Fibroblast of lung (primary cell): ENCODE measurements around the gene CHGA. TPM values are rescaled to one million over a fixed set of nuclear protein-coding genes. Genes with fewer than 3 reads are reported as not detected.

Experiments used
- DNase-seq, 2 donors: peaks; one replicate each; pipeline versions ENCODE4 v3.0.0 to v3.0.0-alpha.2; 2010; ENCODE audit warnings: low read depth in 2 of 2
- H2AFZ ChIP-seq: 2 replicates; pipeline ENCODE4 v1.5.1; 2012; ENCODE audit warnings: low read length, control low read depth, inconsistent platforms
- H3K27ac ChIP-seq: 2 replicates; pipeline ENCODE4 v1.5.1; 2011; ENCODE audit warnings: low read length, control low read depth; ENCODE audit not compliant: insufficient read depth
- H3K27me3 ChIP-seq: 2 replicates; pipeline ENCODE4 v1.5.1; 2011; ENCODE audit warnings: mild to moderate bottlenecking, low read length; ENCODE audit not compliant: control insufficient read depth, insufficient read depth
- H3K36me3 ChIP-seq: 2 replicates; pipeline ENCODE4 v1.5.1; 2011; ENCODE audit warnings: low read length; ENCODE audit not compliant: control insufficient read depth, insufficient read depth
- H3K4me1 ChIP-seq: 2 replicates; pipeline ENCODE4 v1.5.1; 2011; ENCODE audit warnings: low read length; ENCODE audit not compliant: control insufficient read depth, insufficient read depth; ENCODE audit errors: extremely low read depth
- H3K4me2 ChIP-seq: 2 replicates; pipeline ENCODE4 v1.5.1; 2011; ENCODE audit warnings: low read length, control low read depth; ENCODE audit not compliant: insufficient read depth; ENCODE audit errors: extremely low read depth
- H3K4me3 ChIP-seq, 4 experiments: fragments of 200-600 bp in 1 of 4; sonication (generic) in 1 of 4; replicated peaks in 1 of 4; 2 replicates each; pipeline ENCODE4 v1.5.1; 2011 to 2016; ENCODE audit warnings: low read length in 4 of 4, low read depth in 3 of 4, mild to moderate bottlenecking in 3 of 4, control low read depth in 2 of 4, inconsistent platforms in 1 of 4, mixed read lengths in 1 of 4; ENCODE audit not compliant: insufficient read depth in 1 of 4; ENCODE audit errors: control extremely low read depth in 1 of 4
- H3K79me2 ChIP-seq: 2 replicates; pipeline ENCODE4 v1.5.1; 2012; ENCODE audit warnings: mild to moderate bottlenecking, low read length, inconsistent platforms; ENCODE audit not compliant: control insufficient read depth, insufficient read depth
- H3K9ac ChIP-seq: 2 replicates; pipeline ENCODE4 v1.5.1; 2011; ENCODE audit warnings: mild to moderate bottlenecking, low read length, control low read depth; ENCODE audit not compliant: insufficient read depth
- H3K9me3 ChIP-seq: 2 replicates; pipeline ENCODE4 v1.5.1; 2012; ENCODE audit warnings: low read depth, low read length; ENCODE audit not compliant: control insufficient read depth, insufficient read depth
- H4K20me1 ChIP-seq: 2 replicates; pipeline ENCODE4 v1.5.1; 2011; ENCODE audit warnings: low read length; ENCODE audit not compliant: control insufficient read depth, insufficient read depth; ENCODE audit errors: extremely low read depth
- CTCF ChIP-seq, 2 donors: IDR thresholded peaks in 1 of 2; conservative IDR thresholded peaks in 1 of 2; 1 replicate in 1 of 2; 2 replicates in 1 of 2; pipeline ENCODE4 v1.5.1; 2011 to 2012; ENCODE audit warnings: low read length in 2 of 2, control low read depth in 1 of 2, inconsistent platforms in 1 of 2, low read depth in 1 of 2, mild to moderate bottlenecking in 1 of 2
- EZH2 ChIP-seq: IDR thresholded peaks from 2 replicates; pipeline ENCODE4 v1.5.1; 2012; ENCODE audit warnings: low read length, control low read depth, mild to moderate bottlenecking; ENCODE audit errors: missing control alignments
- polyA plus RNA-seq, 2 donors: library from polyadenylated mRNA; depleted of rRNA in 1 of 2; stranded (reverse) in 1 of 2; unstranded in 1 of 2; fragments of >200 nt; gene quantifications; 2 replicates each; pipeline ENCODE4 v1.2.1, GENCODE V29; 2011 to 2012; ENCODE audit warnings: missing spikeins in 1 of 2
- total RNA-seq: library from RNA; depleted of rRNA; stranded (reverse); fragments of >200 nt; gene quantifications from 2 replicates; pipeline ENCODE4 v1.2.1, GENCODE V29; 2014

CHGA gene
- total and polyA plus RNA-seq, 2 donors (not counting 1 experiment from before 2014, with no cell fraction given) = not detected

DNA sequence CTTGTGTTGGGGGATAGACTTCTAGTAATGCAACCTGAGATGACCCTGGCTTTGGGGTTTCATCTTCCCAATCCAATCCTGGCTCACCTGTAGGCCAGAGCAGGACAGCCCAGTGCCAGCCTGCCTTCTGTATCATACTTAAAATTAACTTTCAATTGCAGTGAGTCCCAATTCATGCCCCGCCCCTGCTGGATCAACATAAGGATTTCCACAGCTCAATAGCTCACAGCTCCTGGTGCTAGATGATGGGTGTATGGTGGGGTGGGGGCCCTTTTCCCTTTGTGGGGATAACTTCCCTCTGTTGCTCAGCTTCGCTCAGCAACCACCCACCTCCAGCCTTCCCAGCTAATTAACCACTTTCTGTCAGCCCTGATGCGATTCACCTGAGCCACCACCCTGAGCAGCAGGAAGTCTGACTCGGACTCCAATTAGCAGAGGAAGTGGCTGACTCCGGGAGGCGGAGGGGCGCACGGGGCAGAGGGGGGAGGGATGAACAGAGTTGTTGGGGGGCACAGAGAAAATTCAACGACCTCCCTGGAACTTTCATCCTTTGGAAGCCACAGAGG, 24.3 kb upstream of the CHGA start:
- H3K9me3 ChIP-seq = no peaks in the 10 kb centered on the region
- H3K4me2 ChIP-seq = no peak overlapping the region
- H2AFZ ChIP-seq = no peak overlapping the region
- DNase-seq = no peak
- no peak overlapping the region for H3K27ac ChIP-seq
- no peaks in the 10 kb centered on the region for H3K36me3 ChIP-seq
- no peak for TF ChIP-seq CTCF (conservative IDR thresholded peaks at IDR 0.05 in 1 of 2, IDR thresholded peaks at IDR 0.05 in 1 of 2; ENCODE audit: low read depth in 1 of 2, low read length in 2 of 2)
- no peak for TF ChIP-seq EZH2
- no peak overlapping the region for H3K9ac ChIP-seq
- no peaks in the 10 kb centered on the region for H3K4me1 ChIP-seq
- peaks cover 6% of the 10 kb centered on the region for H3K27me3 ChIP-seq
- H3K4me3 ChIP-seq = no peak overlapping the region
- H3K79me2 ChIP-seq = no peaks in the 10 kb centered on the region
- H4K20me1 ChIP-seq = no peaks in the 10 kb centered on the region

DNA sequence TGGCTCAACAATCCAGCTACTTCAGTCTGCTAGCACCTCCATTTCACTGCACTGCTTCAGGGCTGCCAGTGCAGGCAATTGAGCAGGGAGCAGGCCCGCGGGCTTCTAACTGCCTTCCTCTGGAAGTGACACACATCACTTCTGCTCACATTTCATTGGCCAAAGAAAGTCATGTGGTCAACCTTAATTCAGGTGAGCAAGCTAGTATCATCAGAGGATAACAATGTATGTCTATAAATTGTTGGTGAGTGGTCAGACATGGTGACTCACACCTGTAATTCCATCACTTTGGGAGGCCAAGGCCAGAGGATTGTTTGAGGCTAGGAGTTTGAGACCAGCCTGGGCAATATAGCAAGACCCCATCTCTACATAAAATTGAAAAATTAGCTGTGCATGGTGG, 22.3 kb upstream of the CHGA start:
- no peak overlapping the region for H3K27ac ChIP-seq
- no peak overlapping the region for H3K9ac ChIP-seq
- H3K4me1 ChIP-seq = no peaks in the 10 kb centered on the region
- H3K36me3 ChIP-seq = no peaks in the 10 kb centered on the region
- TF ChIP-seq EZH2 (no peak), CTCF (conservative IDR thresholded peaks at IDR 0.05 in 1 of 2, IDR thresholded peaks at IDR 0.05 in 1 of 2; ENCODE audit: low read depth in 1 of 2, low read length in 2 of 2) (no peak)
- no peak overlapping the region for H2AFZ ChIP-seq
- no peak for DNase-seq
- no peaks in the 10 kb centered on the region for H3K9me3 ChIP-seq
- no peak overlapping the region for H3K4me2 ChIP-seq
- no peak overlapping the region for H3K4me3 ChIP-seq
- H3K27me3 ChIP-seq = peaks cover 6% of the 10 kb centered on the region
- no peaks in the 10 kb centered on the region for H4K20me1 ChIP-seq
- H3K79me2 ChIP-seq = no peaks in the 10 kb centered on the region

DNA sequence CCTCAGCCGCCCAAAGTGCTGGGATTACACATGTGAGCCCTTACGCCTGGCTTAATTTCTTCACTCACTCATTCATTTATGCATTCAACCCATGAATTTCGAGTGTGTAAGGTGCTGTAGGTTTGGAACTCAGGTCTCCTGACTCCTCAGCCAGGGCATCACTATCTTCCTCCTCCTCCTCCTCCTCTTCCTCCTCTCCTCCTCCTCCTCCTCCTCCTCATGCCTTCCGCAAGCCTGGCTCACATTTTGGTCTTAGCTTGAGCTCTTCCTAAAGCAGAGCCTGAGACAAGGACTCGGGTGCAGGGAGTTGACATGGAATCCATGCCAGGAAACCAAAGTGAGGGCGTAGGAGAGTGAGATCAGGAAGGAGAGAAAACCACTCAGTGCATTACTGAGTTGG, 20.8 kb upstream of the CHGA start:
- TF ChIP-seq CTCF (conservative IDR thresholded peaks at IDR 0.05 in 1 of 2, IDR thresholded peaks at IDR 0.05 in 1 of 2; ENCODE audit: low read depth in 1 of 2, low read length in 2 of 2) (no peak), EZH2 (no peak)
- H3K4me3 ChIP-seq = no peak overlapping the region

More for the DNA sequence above, 20.8 kb upstream of the CHGA start:
- H3K9ac ChIP-seq = no peak overlapping the region
- H3K27me3 ChIP-seq = peaks cover 6% of the 10 kb centered on the region
- H3K36me3 ChIP-seq = no peaks in the 10 kb centered on the region
- H3K9me3 ChIP-seq = no peaks in the 10 kb centered on the region
- no peaks in the 10 kb centered on the region for H3K79me2 ChIP-seq
- H3K27ac ChIP-seq = no peak overlapping the region
- no peak overlapping the region for H3K4me2 ChIP-seq
- H2AFZ ChIP-seq = no peak overlapping the region
- no peak for DNase-seq
- H3K4me1 ChIP-seq = no peaks in the 10 kb centered on the region
- H4K20me1 ChIP-seq = no peaks in the 10 kb centered on the region
